Thoracic aorta (tissue), 2 donors: ENCODE results near the gene ZSCAN5B. TPM values are rescaled to one million over a fixed set of nuclear protein-coding genes. Genes with fewer than 3 reads are reported as not detected.

Experiments
- ATAC-seq: fragments of 150-250 bp; one replicate; pipeline ENCODE4 v1.8.0; 2017; ENCODE audit warnings: low read depth; ENCODE audit not compliant: insufficient number of reproducible peaks, low FRiP score
- DNase-seq: peaks from one replicate; pipeline ENCODE4 v3.0.0-alpha.2; 2020; ENCODE audit warnings: low spot score
- H3K27ac ChIP-seq, 2 donors: fragments of 200-600 bp; sonication (generic); 1 replicate in 1 of 2; 2 replicates in 1 of 2; pipeline ENCODE4 v1.5.1; 2016; ENCODE audit warnings: mild to moderate bottlenecking in 2 of 2, moderate library complexity in 2 of 2
- H3K27me3 ChIP-seq: fragments of 200-600 bp; sonication (generic); replicated peaks from 2 replicates; pipeline ENCODE4 v1.6.0; 2016; ENCODE audit warnings: mild to moderate bottlenecking; ENCODE audit not compliant: insufficient read depth
- H3K36me3 ChIP-seq: fragments of 200-600 bp; sonication (generic); one replicate; pipeline ENCODE4 v1.5.1; 2016
- H3K4me1 ChIP-seq, 2 donors: fragments of 200-600 bp; sonication (generic); 1 replicate in 1 of 2; 2 replicates in 1 of 2; pipeline versions ENCODE4 v1.5.1 to v1.6.0; 2016; ENCODE audit warnings: low read depth in 2 of 2, mild to moderate bottlenecking in 1 of 2; ENCODE audit not compliant: control insufficient read depth in 1 of 2
- H3K4me3 ChIP-seq: fragments of 200-600 bp; sonication (generic); 2 replicates; pipeline ENCODE4 v1.5.1; 2016; ENCODE audit warnings: mild to moderate bottlenecking
- H3K9me3 ChIP-seq: fragments of 200-600 bp; sonication (generic); 2 replicates; pipeline ENCODE4 v1.5.1; 2016
- total RNA-seq, 2 donors: library from RNA; depleted of rRNA; stranded (reverse); fragments of >200 nt; gene quantifications; one replicate each; pipeline versions ENCODE4 v1.1.0 to v1.2.3, GENCODE V29; 2016
- TF ChIP-seq, protein P1 (sequence below): fragments of 200-600 bp; sonication (generic); IDR thresholded peaks from one replicate; pipeline ENCODE4 v1.5.1; 2019; ENCODE audit warnings: antibody characterized with exemption

The ZSCAN5B gene
- total RNA-seq, 2 donors from 2014 or later = not detected

DNA sequence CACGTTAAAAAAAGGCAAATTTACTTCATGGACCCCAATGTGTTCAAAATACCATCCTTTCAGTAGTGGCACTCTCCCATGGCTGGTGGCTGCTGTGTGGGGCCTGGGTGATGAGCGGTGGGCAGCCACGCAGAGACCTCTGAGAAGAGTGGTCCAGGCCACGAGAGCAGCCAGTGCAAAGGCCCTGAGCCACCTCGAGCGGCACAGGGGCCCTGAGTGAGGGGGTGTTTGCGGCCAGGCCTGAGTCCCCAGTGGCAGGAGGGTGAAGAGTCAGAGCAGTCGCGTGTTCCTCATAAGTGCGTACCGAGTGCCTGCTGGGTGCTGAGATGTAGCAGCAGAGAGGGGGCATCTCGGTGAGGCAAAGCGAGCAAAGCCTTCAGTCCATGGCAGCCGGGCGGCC is 49.5 kb downstream of the ZSCAN5B start:
- no peak for ATAC-seq
- no peak for DNase-seq
- Histone ChIP-seq H3K27ac (no peak overlapping the region), H3K27me3 (no peaks in the 10 kb centered on the region), H3K4me3 (no peak overlapping the region), H3K36me3 (peaks cover 12% of the 10 kb centered on the region), H3K9me3 (no peaks in the 10 kb centered on the region), H3K4me1 (peaks cover 0 to 2% of the 10 kb centered on the region in 2 donors)
- TF ChIP-seq, protein P1, sequence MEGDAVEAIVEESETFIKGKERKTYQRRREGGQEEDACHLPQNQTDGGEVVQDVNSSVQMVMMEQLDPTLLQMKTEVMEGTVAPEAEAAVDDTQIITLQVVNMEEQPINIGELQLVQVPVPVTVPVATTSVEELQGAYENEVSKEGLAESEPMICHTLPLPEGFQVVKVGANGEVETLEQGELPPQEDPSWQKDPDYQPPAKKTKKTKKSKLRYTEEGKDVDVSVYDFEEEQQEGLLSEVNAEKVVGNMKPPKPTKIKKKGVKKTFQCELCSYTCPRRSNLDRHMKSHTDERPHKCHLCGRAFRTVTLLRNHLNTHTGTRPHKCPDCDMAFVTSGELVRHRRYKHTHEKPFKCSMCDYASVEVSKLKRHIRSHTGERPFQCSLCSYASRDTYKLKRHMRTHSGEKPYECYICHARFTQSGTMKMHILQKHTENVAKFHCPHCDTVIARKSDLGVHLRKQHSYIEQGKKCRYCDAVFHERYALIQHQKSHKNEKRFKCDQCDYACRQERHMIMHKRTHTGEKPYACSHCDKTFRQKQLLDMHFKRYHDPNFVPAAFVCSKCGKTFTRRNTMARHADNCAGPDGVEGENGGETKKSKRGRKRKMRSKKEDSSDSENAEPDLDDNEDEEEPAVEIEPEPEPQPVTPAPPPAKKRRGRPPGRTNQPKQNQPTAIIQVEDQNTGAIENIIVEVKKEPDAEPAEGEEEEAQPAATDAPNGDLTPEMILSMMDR = no peak

DNA sequence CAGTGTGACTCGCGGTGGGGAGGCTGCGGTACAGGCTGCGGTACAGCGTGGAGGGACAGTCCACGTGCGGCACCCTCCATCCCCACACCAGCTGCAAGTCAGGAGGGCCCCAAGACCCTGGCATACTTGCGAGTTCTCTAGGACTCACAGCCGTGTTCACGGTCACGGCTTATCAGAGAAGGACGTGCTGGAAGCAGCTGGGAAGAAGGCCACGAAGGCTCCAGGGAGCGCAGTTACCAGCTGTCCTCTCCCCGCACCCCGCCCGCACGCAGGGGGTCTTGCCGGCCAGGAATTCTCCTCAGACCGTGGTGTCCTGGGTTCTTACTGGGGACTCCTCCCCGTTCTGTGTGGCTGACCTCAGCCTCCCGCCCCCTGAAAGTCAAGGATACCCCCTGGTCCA is 50.3 kb downstream of the ZSCAN5B start:
- Histone ChIP-seq H3K27ac (no peak overlapping the region), H3K27me3 (no peaks in the 10 kb centered on the region), H3K36me3 (peaks cover 12% of the 10 kb centered on the region), H3K9me3 (no peaks in the 10 kb centered on the region), H3K4me3 (no peak overlapping the region), H3K4me1 (peaks cover 1 to 10% of the 10 kb centered on the region in 2 donors)
- TF ChIP-seq, protein P1 = no peak
- ATAC-seq (no peak), DNase-seq (no peak)

DNA sequence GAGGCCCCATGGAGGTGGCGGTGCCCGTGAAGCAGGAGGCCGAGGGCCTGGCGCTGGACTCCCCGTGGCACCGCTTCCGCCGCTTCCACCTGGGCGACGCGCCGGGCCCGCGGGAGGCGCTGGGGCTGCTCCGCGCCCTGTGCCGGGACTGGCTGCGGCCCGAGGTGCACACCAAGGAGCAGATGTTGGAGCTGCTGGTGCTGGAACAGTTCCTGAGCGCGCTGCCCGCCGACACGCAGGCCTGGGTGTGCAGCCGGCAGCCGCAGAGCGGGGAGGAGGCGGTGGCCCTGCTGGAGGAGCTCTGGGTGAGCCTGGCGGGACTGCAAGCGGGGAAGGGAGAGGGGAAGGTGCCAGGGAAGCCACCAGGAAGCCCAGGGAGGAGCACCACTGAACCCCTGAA is 50.7 kb downstream of the ZSCAN5B start:
- Histone ChIP-seq H3K27ac (no peak overlapping the region), H3K36me3 (peaks cover 12% of the 10 kb centered on the region), H3K4me3 (no peak overlapping the region), H3K27me3 (no peaks in the 10 kb centered on the region), H3K9me3 (no peaks in the 10 kb centered on the region), H3K4me1 (peaks cover 5 to 14% of the 10 kb centered on the region in 2 donors)
- no peak for DNase-seq
- TF ChIP-seq, protein P1 = no peak
- no peak for ATAC-seq

DNA sequence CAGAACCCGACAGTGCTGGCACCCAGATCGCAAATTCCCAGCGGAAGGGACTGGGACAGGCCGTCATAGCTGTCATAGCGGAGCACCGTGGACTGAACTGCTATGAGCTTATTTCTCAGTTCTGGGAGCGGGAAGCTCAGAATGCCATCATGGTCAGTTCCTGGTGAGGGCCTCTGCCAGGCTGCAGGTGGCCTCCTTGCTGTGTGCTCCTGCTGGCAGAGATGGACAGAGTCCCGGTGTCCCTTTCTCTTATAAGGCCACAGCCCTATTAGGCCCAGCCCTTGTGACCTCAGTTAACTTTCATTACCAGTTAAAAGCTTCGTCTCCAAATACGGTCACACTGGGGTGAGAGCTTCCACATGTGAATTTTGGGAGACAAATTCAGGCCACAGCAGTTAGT is 51.9 kb downstream of the ZSCAN5B start:
- H3K4me1 ChIP-seq = peaks cover 7 to 16% of the 10 kb centered on the region in 2 donors
- H3K9me3 ChIP-seq = no peaks in the 10 kb centered on the region
- H3K27ac ChIP-seq = no peak overlapping the region
- no peak overlapping the region for H3K4me3 ChIP-seq
- DNase-seq = no peak
- no peak for ATAC-seq
- H3K27me3 ChIP-seq = no peaks in the 10 kb centered on the region
- TF ChIP-seq, protein P1 = no peak
- H3K36me3 ChIP-seq = peaks cover 12% of the 10 kb centered on the region

DNA sequence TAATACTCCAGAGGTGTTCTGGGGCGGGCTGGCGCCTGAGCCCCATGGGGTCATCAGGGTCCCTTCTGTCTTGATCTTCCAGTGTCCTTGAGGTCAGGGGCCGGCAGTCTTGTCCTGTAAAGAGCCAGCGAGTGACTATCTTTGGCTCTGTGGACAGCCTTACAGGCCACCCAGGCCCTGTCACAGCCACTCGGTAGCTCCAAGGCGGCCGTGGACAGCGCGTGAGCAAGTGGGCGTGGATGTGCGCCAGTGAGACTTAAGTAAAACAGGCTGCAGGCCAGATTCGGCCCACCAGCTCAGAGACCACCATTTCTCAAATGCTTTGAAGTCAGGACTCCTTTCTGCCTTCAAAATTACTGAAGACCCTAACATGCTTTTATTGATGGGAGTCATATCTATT is 52.8 kb downstream of the ZSCAN5B start:
- ATAC-seq (no peak), DNase-seq (no peak)
- Histone ChIP-seq H3K4me1 (peaks cover 10 to 22% of the 10 kb centered on the region in 2 donors), H3K36me3 (peaks cover 12% of the 10 kb centered on the region), H3K4me3 (no peak overlapping the region), H3K27me3 (no peaks in the 10 kb centered on the region), H3K9me3 (no peaks in the 10 kb centered on the region), H3K27ac (no peak overlapping the region)
- TF ChIP-seq, protein P1 = no peak
